ENCODE data around the gene FAM170B.

- TF ChIP-seq CTCF (IDR thresholded peaks at IDR 0.05) (no peak), POLR2A (IDR thresholded peaks at IDR 0.05) (no peak)
Measured at GRCh38 chr10:49166484-49167400, 32.9 kb upstream of the FAM170B start.

Data from right lobe of liver (tissue), 4 donors.